ENCODE results near the gene CSKMT. TPM values are rescaled to one million over a fixed set of nuclear protein-coding genes. Genes with fewer than 3 reads are reported as not detected.
"Not testable (repeated sequence)": the region's sequence is repeated elsewhere in the genome, so short reads cannot be mapped to it uniquely, and the experiment has no call there.

Gene CSKMT
- polyA plus RNA-seq, 3 donors from 2014 or later = 2.1 to 4.4 TPM; not detected in 1

- peaks cover 5 to 10% (median 9%) of the 10 kb centered on the region in 3 donors for H3K27me3 Mint-ChIP-seq (ENCODE audit: low read depth in 3 of 3)
- peak; percentile 17 to 24 (median 24) for DNase-seq
Observed at GRCh38 chr11:62680825-62681240, 15.7 kb downstream of the CSKMT start.

GRCh38 chr11:62682518-62682917 lies 17.4 kb downstream of the CSKMT start:
- Mint-ChIP-seq H3K36me3 (no peaks in the 10 kb centered on the region), H3K4me1 (peaks cover 21 to 25% of the 10 kb centered on the region in 2 donors), H3K9me3 (no peaks in the 10 kb centered on the region), H3K4me3 (no peak overlapping the region), H3K27me3 (ENCODE audit: low read depth in 3 of 3) (peaks cover 7 to 10% (median 9%) of the 10 kb centered on the region in 3 donors), H3K27ac (no peak overlapping the region)
- DNase-seq = no peak

More at GRCh38 chr11:62680825-62681240, 15.7 kb downstream of the CSKMT start:
- Mint-ChIP-seq H3K27ac (peak overlapping the region; percentile 31 to 87 (median 69)), H3K4me3 (peak overlapping the region; percentile 41 to 94 (median 57)), H3K9me3 (no peaks in the 10 kb centered on the region), H3K4me1 (peaks cover 32 to 39% of the 10 kb centered on the region in 2 donors), H3K36me3 (peaks cover 4 to 9% (median 6%) of the 10 kb centered on the region in 3 donors)

GRCh38 chr11:62687508-62688396 lies 22.6 kb downstream of the CSKMT start:
- Mint-ChIP-seq H3K4me3 (no peak overlapping the region), H3K4me1 (no peaks in the 10 kb centered on the region), H3K36me3 (peaks cover 8 to 15% (median 10%) of the 10 kb centered on the region in 3 donors), H3K27me3 (ENCODE audit: low read depth in 3 of 3) (peaks cover 0 to 9% (median 0%) of the 10 kb centered on the region in 3 donors), H3K27ac (no peak overlapping the region), H3K9me3 (no peaks in the 10 kb centered on the region)
- no peak for DNase-seq

GRCh38 chr11:62688491-62688890 lies 23.4 kb downstream of the CSKMT start:
- peaks cover 8 to 18% (median 14%) of the 10 kb centered on the region in 3 donors for H3K36me3 Mint-ChIP-seq
- no peaks in the 10 kb centered on the region for H3K9me3 Mint-ChIP-seq
- H3K27ac Mint-ChIP-seq = no peak overlapping the region
- peaks cover 0 to 9% (median 0%) of the 10 kb centered on the region in 3 donors for H3K27me3 Mint-ChIP-seq (ENCODE audit: low read depth in 3 of 3)
- H3K4me1 Mint-ChIP-seq = no peaks in the 10 kb centered on the region
- DNase-seq = no peak
- H3K4me3 Mint-ChIP-seq = no peak overlapping the region

- Mint-ChIP-seq H3K27me3 (ENCODE audit: low read depth in 3 of 3) (peaks cover 0 to 9% (median 0%) of the 10 kb centered on the region in 3 donors), H3K4me1 (peaks cover under 1 to 3% of the 10 kb centered on the region in 2 donors), H3K9me3 (no peaks in the 10 kb centered on the region), H3K36me3 (peaks cover 8 to 18% (median 14%) of the 10 kb centered on the region in 3 donors), H3K27ac (no peak within 1 kb of the TSS), H3K4me3 (no peak within 1 kb of the TSS)
- no peak for DNase-seq
Observed at GRCh38 chr11:62689421-62690183, 24.5 kb downstream of the CSKMT start, which contains the start of gene LRRN4CL. Gene LRRN4CL (minus strand): TSS chr11:62689530. CDS start chr11:62688508, 1,022 bp downstream.

- not testable (repeated sequence) for H3K4me3 Mint-ChIP-seq; H3K4me1 Mint-ChIP-seq; H3K27me3 Mint-ChIP-seq (ENCODE audit: low read depth in 3 of 3); DNase-seq; H3K9me3 Mint-ChIP-seq; H3K27ac Mint-ChIP-seq
- peaks cover 9 to 15% (median 11%) of the 10 kb centered on the region in 3 donors for H3K36me3 Mint-ChIP-seq
Observed at GRCh38 chr11:62693624-62694023, 28.5 kb downstream of the CSKMT start.

- H3K4me1 Mint-ChIP-seq = peaks cover 5 to 7% of the 10 kb centered on the region in 2 donors
- peak; percentile 69 to 78 (median 73) for DNase-seq
- no peaks in the 10 kb centered on the region for H3K9me3 Mint-ChIP-seq
- H3K27me3 Mint-ChIP-seq (ENCODE audit: low read depth in 3 of 3) = peaks cover 0 to 4% (median 0%) of the 10 kb centered on the region in 3 donors
- peaks cover 8 to 13% (median 9%) of the 10 kb centered on the region in 3 donors for H3K36me3 Mint-ChIP-seq
- H3K4me3 Mint-ChIP-seq = no peak overlapping the region
- peak overlapping the region in 4 of 6 donors; percentile 14 to 76 (median 34) for H3K27ac Mint-ChIP-seq
Observed at GRCh38 chr11:62694455-62695167, 29.5 kb downstream of the CSKMT start.

GRCh38 chr11:62702246-62702645 lies 37.1 kb downstream of the CSKMT start:
- Mint-ChIP-seq H3K4me3 (no peak overlapping the region), H3K4me1 (peaks cover 18 to 20% of the 10 kb centered on the region in 2 donors), H3K27ac (no peak overlapping the region), H3K9me3 (no peaks in the 10 kb centered on the region), H3K36me3 (peaks cover 0 to 3% (median 0%) of the 10 kb centered on the region in 3 donors), H3K27me3 (ENCODE audit: low read depth in 3 of 3) (peaks cover 0 to 5% (median 4%) of the 10 kb centered on the region in 3 donors)
- no peak for DNase-seq

- H3K27ac Mint-ChIP-seq; H3K4me3 Mint-ChIP-seq; H3K36me3 Mint-ChIP-seq; H3K9me3 Mint-ChIP-seq; DNase-seq; H3K27me3 Mint-ChIP-seq (ENCODE audit: low read depth in 3 of 3): not testable (repeated sequence)
- peaks cover 31 to 34% of the 10 kb centered on the region in 2 donors for H3K4me1 Mint-ChIP-seq
Observed at GRCh38 chr11:62703921-62704320, 38.8 kb downstream of the CSKMT start.

GRCh38 chr11:62705413-62705812 lies 40.3 kb downstream of the CSKMT start:
- Mint-ChIP-seq H3K36me3 (peaks cover 0 to 3% (median 0%) of the 10 kb centered on the region in 3 donors), H3K4me3 (peak overlapping the region; percentile 87 to 91 (median 90)), H3K9me3 (no peaks in the 10 kb centered on the region), H3K27me3 (ENCODE audit: low read depth in 3 of 3) (peaks cover 2 to 11% (median 8%) of the 10 kb centered on the region in 3 donors), H3K27ac (peak overlapping the region; percentile 86 to 95 (median 90)), H3K4me1 (peaks cover 46 to 49% of the 10 kb centered on the region in 2 donors)
- DNase-seq = no peak

GRCh38 chr11:62705880-62706849 lies 41.1 kb downstream of the CSKMT start:
- H3K27me3 Mint-ChIP-seq (ENCODE audit: low read depth in 3 of 3) = peaks cover 2 to 11% (median 8%) of the 10 kb centered on the region in 3 donors

GRCh38 chr11:62706850-62707247 lies 41.7 kb downstream of the CSKMT start:
- peak overlapping the region; percentile 76 to 92 (median 89) for H3K27ac Mint-ChIP-seq
- peaks cover 47 to 51% of the 10 kb centered on the region in 2 donors for H3K4me1 Mint-ChIP-seq
- peak overlapping the region; percentile 87 to 91 (median 90) for H3K4me3 Mint-ChIP-seq
- no peaks in the 10 kb centered on the region for H3K9me3 Mint-ChIP-seq
- peaks cover 0 to 3% (median 0%) of the 10 kb centered on the region in 3 donors for H3K36me3 Mint-ChIP-seq
- peaks cover 2 to 11% (median 8%) of the 10 kb centered on the region in 3 donors for H3K27me3 Mint-ChIP-seq (ENCODE audit: low read depth in 3 of 3)
- DNase-seq = no peak

More at GRCh38 chr11:62705880-62706849, 41.1 kb downstream of the CSKMT start:
- H3K4me3 Mint-ChIP-seq = peak overlapping the region; percentile 87 to 91 (median 90)
- peak overlapping the region; percentile 87 to 95 (median 92) for H3K27ac Mint-ChIP-seq
- peak; percentile 93 to 94 (median 93) for DNase-seq
- H3K36me3 Mint-ChIP-seq = peaks cover 0 to 3% (median 0%) of the 10 kb centered on the region in 3 donors
- peaks cover 47 to 51% of the 10 kb centered on the region in 2 donors for H3K4me1 Mint-ChIP-seq
- H3K9me3 Mint-ChIP-seq = no peaks in the 10 kb centered on the region
